Melanocyte of skin (primary cell): ENCODE measurements around the gene SLFN12. TPM values are rescaled to one million over a fixed set of nuclear protein-coding genes. Genes with fewer than 3 reads are reported as not detected.

Source experiments
- small RNA-seq, 2 donors: library from RNA; depleted of rRNA; stranded (forward); fragments of <200 nt; gene quantifications; one replicate each; pipeline ENCODE3, GENCODE V24; 2012
- total RNA-seq, 2 donors: library from RNA; depleted of rRNA; stranded (reverse); fragments of >200 nt; gene quantifications; 2 replicates each; pipeline ENCODE4 v1.2.3, GENCODE V29; 2012

SLFN12 gene
- 10 to 100 TPM; 17.6 to 29.0 TPM for total RNA-seq

GRCh38 chr17:35432176-35433074 lies at the start of gene SLFN12:
Gene SLFN12, minus strand, starts transcription at chr17:35432500. Its CDS starts 9,472 bp downstream, at chr17:35423028.

DNA sequence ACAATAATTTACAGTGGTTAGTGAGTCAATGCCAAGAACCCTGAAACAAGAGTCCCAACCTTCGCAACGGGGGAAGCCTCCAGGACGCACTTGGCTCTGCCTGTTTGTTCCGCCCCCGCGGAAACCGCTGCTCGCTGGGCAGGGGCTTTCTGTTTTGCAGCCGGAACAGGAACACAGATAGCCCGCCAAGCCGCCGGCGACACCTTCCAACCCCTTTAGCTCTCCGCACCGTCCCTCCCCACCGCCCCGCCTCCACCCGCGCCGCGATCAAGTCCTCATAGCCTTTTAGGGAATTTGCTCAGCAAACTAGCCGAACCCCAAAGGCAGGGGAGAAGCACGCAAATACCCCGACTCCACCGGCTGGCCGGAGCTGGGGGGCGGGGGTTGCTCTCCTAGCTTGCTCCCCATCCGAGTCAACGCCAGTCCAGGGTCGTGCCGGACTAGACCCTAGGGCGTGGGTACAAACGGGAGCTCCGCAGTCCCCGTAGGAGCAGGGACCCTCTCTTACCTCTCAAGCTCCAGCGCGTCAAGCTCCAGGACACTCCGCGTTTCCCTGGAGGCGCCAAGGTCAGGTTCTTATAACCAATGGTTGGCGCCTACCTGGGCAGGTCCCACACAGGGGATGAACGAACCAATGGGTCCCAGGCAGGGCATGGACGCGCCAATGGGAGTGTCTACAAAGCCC lies 16.1 kb upstream of the SLFN12 start, which contains the start of gene SLFN13:
SLFN13 (minus strand) TSS at position 553 of the 685 bp plus-strand sequence. CDS start 3,086 bp downstream, outside the sequence.

DNA sequence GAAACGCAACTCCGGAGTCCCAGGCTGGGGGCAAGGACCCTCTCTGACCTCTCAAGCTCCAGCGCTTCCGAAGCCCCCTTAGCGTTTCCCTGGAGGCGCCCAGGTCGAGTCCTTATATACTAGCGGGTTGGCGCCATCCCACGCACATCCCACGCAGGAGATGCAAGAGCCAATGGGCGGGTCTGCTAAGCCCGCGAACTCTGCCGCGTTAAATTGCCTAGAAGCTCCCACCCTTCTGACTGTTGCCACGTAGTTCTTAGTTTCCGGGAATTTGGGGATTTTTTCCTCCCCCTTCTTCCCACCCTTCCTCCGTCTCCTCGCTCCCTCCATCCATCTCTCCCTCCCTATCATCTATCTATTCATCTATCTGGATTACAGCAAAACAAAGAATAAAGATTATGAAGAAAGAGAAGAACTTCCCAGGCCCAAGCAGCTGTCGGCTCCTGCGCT lies 58.7 kb downstream of the SLFN12 start, which contains the start of gene SLFN11:
SLFN11 (minus strand) TSS at position 88 of the 450 bp plus-strand sequence. CDS start 9,814 bp downstream, outside the sequence.

Small RNA genes lying within 50 kb of the gene (small RNA-seq; reads per million reads assigned to genes)
- gene AC060766.3 (0 to 0.06 reads per million in 2 donors), gene AC060766.5 (0 to 0.12 reads per million in 2 donors)

Other genes starting within 250 kb of the SLFN12 start
- not detected for gene SLC35G3, start 238.1 kb downstream of the SLFN12 start, total RNA-seq
- 100 to 1,000 TPM in 1 of 2 donors, 10 to 100 TPM in 1; 61.9 to 125 TPM for gene SLFN5, start 189.4 kb downstream of the SLFN12 start, total RNA-seq
- gene SLFN11, start 58.9 kb downstream of the SLFN12 start, total RNA-seq = 10 to 100 TPM; 25.1 to 51.3 TPM
- gene SLFN13, start 16.3 kb upstream of the SLFN12 start, total RNA-seq = 1 to 10 TPM in 1 of 2 donors, under 1 TPM in 1; 0.69 to 5.3 TPM
- gene SLFN12L, start 105.2 kb upstream of the SLFN12 start, total RNA-seq = under 1 TPM in 1 of 2 donors, not detected in 1; 1.00 TPM
- gene SLFN14, start 128.3 kb upstream of the SLFN12 start, total RNA-seq = not detected
- gene PEX12, start 146.1 kb upstream of the SLFN12 start, total RNA-seq = 1 to 10 TPM; 2.7 to 4.8 TPM
- gene AP2B1, start 154.8 kb upstream of the SLFN12 start, total RNA-seq = 10 to 100 TPM; 65.0 to 66.3 TPM